Measurements from ENCODE around the gene AGBL1. TPM values are rescaled to one million over a fixed set of nuclear protein-coding genes. Genes with fewer than 3 reads are reported as not detected.

AGBL1 gene
- total and polyA plus RNA-seq, 2 donors (not counting 3 experiments of a cell fraction or from before 2014, with no cell fraction given): not detected

- H3K9me1 ChIP-seq (replicated peaks; ENCODE audit: control insufficient read depth, extremely low read depth, insufficient read depth, low read length): no peaks in the 10 kb centered on the region
- no peaks in the 10 kb centered on the region for H3K36me3 ChIP-seq (ENCODE audit: control insufficient read depth in 2 of 2, extremely low read depth in 1 of 2, insufficient read depth in 2 of 2, low read length in 2 of 2)
- H3K79me2 ChIP-seq (ENCODE audit: control insufficient read depth, insufficient read depth, low read length): no peaks in the 10 kb centered on the region
- FAIRE-seq (no peak), DNase-seq (ENCODE audit: low read depth, low spot score) (no peak)
- no peak overlapping the region for H3K4me2 ChIP-seq (ENCODE audit: insufficient read depth, low read length)
- H3K4me1 ChIP-seq (ENCODE audit: control insufficient read depth, extremely low read depth, insufficient read depth, low read length): no peaks in the 10 kb centered on the region
- dilution Hi-C loops (cut with MboI; ENCODE audit: extremely low pct_ligation_motif_present, low sequenced_read_pairs) (no loop called here), intact Hi-C loops (cut with micrococcal nuclease) (no loop called here)
- no peaks in the 10 kb centered on the region for H4K20me1 ChIP-seq (replicated peaks; ENCODE audit: control insufficient read depth, extremely low read depth, insufficient read depth, low read length)
- no peak overlapping the region for H2AFZ ChIP-seq (ENCODE audit: low read depth, low read length)
- no peak for TF ChIP-seq FOS (IDR thresholded peaks at IDR 0.05; ENCODE audit: borderline replicate concordance, insufficient read depth, low read length)
- no peak for TF ChIP-seq CTCF (IDR thresholded peaks at IDR 0.05; ENCODE audit: extremely low read depth in 1 of 2, insufficient read depth in 1 of 2, low read depth in 1 of 2, low read length in 2 of 2)
- POLR2A ChIA-PET: no interaction called here
- H3K9ac ChIP-seq (replicated peaks; ENCODE audit: extremely low read depth, insufficient read depth, low read length): no peak overlapping the region
- H3K27me3 ChIP-seq (ENCODE audit: control insufficient read depth in 2 of 2, insufficient read depth in 2 of 2, low read length in 2 of 2): no peaks in the 10 kb centered on the region
- H3K27ac ChIP-seq (ENCODE audit: insufficient read depth, low read depth, low read length): no peak overlapping the region
- H3K4me3 ChIP-seq (replicated peaks in 1 of 3; ENCODE audit: insufficient read depth in 1 of 3, low read depth in 1 of 3, low read length in 3 of 3): no peak overlapping the region
- BruUV-seq (replicated peaks): no TSS peak
- CTCF ChIA-PET: no interaction called here
- H3K9me3 ChIP-seq (replicated peaks; ENCODE audit: control insufficient read depth, insufficient read depth, low read length): peaks cover 3% of the 10 kb centered on the region
Measured at GRCh38 chr15:86403221-86403620, 323.6 kb downstream of the AGBL1 start.

- ChIA-PET POLR2A (no interaction called here), CTCF (no interaction called here)
- no peaks in the 10 kb centered on the region for H3K9me1 ChIP-seq (replicated peaks; ENCODE audit: control insufficient read depth, extremely low read depth, insufficient read depth, low read length)
- BruUV-seq (replicated peaks): no TSS peak
- H3K9ac ChIP-seq (replicated peaks; ENCODE audit: extremely low read depth, insufficient read depth, low read length): no peak overlapping the region
- no peak for DNase-seq (ENCODE audit: low read depth, low spot score)
- H2AFZ ChIP-seq (ENCODE audit: low read depth, low read length): no peak overlapping the region
- H3K27ac ChIP-seq (ENCODE audit: insufficient read depth, low read depth, low read length): no peak overlapping the region
- intact Hi-C loops (cut with micrococcal nuclease) (no loop called here), dilution Hi-C loops (cut with MboI; ENCODE audit: extremely low pct_ligation_motif_present, low sequenced_read_pairs) (no loop called here)
- H3K36me3 ChIP-seq (ENCODE audit: control insufficient read depth in 2 of 2, extremely low read depth in 1 of 2, insufficient read depth in 2 of 2, low read length in 2 of 2): no peaks in the 10 kb centered on the region
- no peak for TF ChIP-seq MAX (IDR thresholded peaks at IDR 0.05; ENCODE audit: insufficient read depth, insufficient read length)
- no peak for TF ChIP-seq CTCF (IDR thresholded peaks at IDR 0.05; ENCODE audit: extremely low read depth in 1 of 2, insufficient read depth in 1 of 2, low read depth in 1 of 2, low read length in 2 of 2)
- TF ChIP-seq MYC (IDR thresholded peaks at IDR 0.05; ENCODE audit: low read depth, low read length): no peak
- no peak for TF ChIP-seq FOS (IDR thresholded peaks at IDR 0.05; ENCODE audit: borderline replicate concordance, insufficient read depth, low read length)
- no peak for TF ChIP-seq POLR2AphosphoS5 (IDR thresholded peaks at IDR 0.05; ENCODE audit: insufficient read depth, low read depth, low read length)
- no peak for TF ChIP-seq JUN (IDR thresholded peaks at IDR 0.05; ENCODE audit: borderline replicate concordance, insufficient read depth, insufficient read length, low read depth)
- no peak for TF ChIP-seq EZH2 (IDR thresholded peaks at IDR 0.05; ENCODE audit: borderline replicate concordance, low read depth, low read length, severe bottlenecking)
- TF ChIP-seq POLR2A (IDR thresholded peaks at IDR 0.05; ENCODE audit: low read depth, low read length): no peak
- TF ChIP-seq GATA2 (IDR thresholded peaks at IDR 0.05; ENCODE audit: insufficient read depth, insufficient read length, low read depth, low read length): no peak
- no peaks in the 10 kb centered on the region for H4K20me1 ChIP-seq (replicated peaks; ENCODE audit: control insufficient read depth, extremely low read depth, insufficient read depth, low read length)
- no peaks in the 10 kb centered on the region for H3K79me2 ChIP-seq (ENCODE audit: control insufficient read depth, insufficient read depth, low read length)
- no peak overlapping the region for H3K4me2 ChIP-seq (ENCODE audit: insufficient read depth, low read length)
- H3K4me1 ChIP-seq (ENCODE audit: control insufficient read depth, extremely low read depth, insufficient read depth, low read length): no peaks in the 10 kb centered on the region
- H3K9me3 ChIP-seq (replicated peaks; ENCODE audit: control insufficient read depth, insufficient read depth, low read length): peaks cover 3% of the 10 kb centered on the region
- H3K27me3 ChIP-seq (ENCODE audit: control insufficient read depth in 2 of 2, insufficient read depth in 2 of 2, low read length in 2 of 2): no peaks in the 10 kb centered on the region
- no peak overlapping the region for H3K4me3 ChIP-seq (replicated peaks in 1 of 3; ENCODE audit: insufficient read depth in 1 of 3, low read depth in 1 of 3, low read length in 3 of 3)
- no peak for FAIRE-seq
Measured at GRCh38 chr15:86403914-86404583, 324.4 kb downstream of the AGBL1 start.

All from endothelial cell of umbilical vein (primary cell).